GM18502 (cell line): ENCODE results near the gene KRTAP12-1.

Experiments
- ATAC-seq: cut with Tn5 transposase; IDR thresholded peaks from one replicate; pipeline ENCODE4 v1.9.1; 2021; ENCODE audit warnings: mild to moderate bottlenecking; ENCODE audit not compliant: unreplicated experiment, poor library complexity

KRTAP12-1 gene

GRCh38 chr21:44712203-44713028, 30.5 kb upstream of the KRTAP12-1 start:
- no peak for ATAC-seq

GRCh38 chr21:44711327-44712202, 29.6 kb upstream of the KRTAP12-1 start, which contains the start of gene TSPEAR:
Gene TSPEAR (minus strand): TSS chr21:44711572. CDS start chr21:44711514, 58 bp downstream.
- no peak for ATAC-seq

- no peak for ATAC-seq
Observed at GRCh38 chr21:44710756-44711326, 28.9 kb upstream of the KRTAP12-1 start.

GRCh38 chr21:44710294-44710665, 28.3 kb upstream of the KRTAP12-1 start:
- no peak for ATAC-seq

- ATAC-seq, result no peak
Observed at GRCh38 chr21:44709426-44710293, 27.7 kb upstream of the KRTAP12-1 start.

GRCh38 chr21:44708866-44709425, 27.0 kb upstream of the KRTAP12-1 start:
- ATAC-seq, result no peak

GRCh38 chr21:44708213-44708865, 26.4 kb upstream of the KRTAP12-1 start:
- no peak for ATAC-seq

GRCh38 chr21:44706706-44707581, 25.0 kb upstream of the KRTAP12-1 start:
- no peak for ATAC-seq

- ATAC-seq, result no peak
Observed at GRCh38 chr21:44706026-44706705, 24.2 kb upstream of the KRTAP12-1 start.

GRCh38 chr21:44704636-44705001, 22.7 kb upstream of the KRTAP12-1 start:
- no peak for ATAC-seq

GRCh38 chr21:44703731-44704635, 22.0 kb upstream of the KRTAP12-1 start:
- ATAC-seq, result no peak

GRCh38 chr21:44702973-44703730, 21.2 kb upstream of the KRTAP12-1 start:
- no peak for ATAC-seq

GRCh38 chr21:44702111-44702972, 20.4 kb upstream of the KRTAP12-1 start:
- ATAC-seq, result no peak

- no peak for ATAC-seq
Observed at GRCh38 chr21:44701541-44701940, 19.6 kb upstream of the KRTAP12-1 start.

GRCh38 chr21:44701023-44701400, 19.0 kb upstream of the KRTAP12-1 start:
- no peak for ATAC-seq
